ENCODE measurements around the gene ADGRG6.

The ADGRG6 gene

GRCh38 chr6:142413111-142413510, 111.3 kb downstream of the ADGRG6 start:
- CTCF ChIA-PET = no interaction called here
- POLR2A ChIA-PET = no interaction called here

GRCh38 chr6:142414462-142415250, 112.8 kb downstream of the ADGRG6 start:
- ChIA-PET POLR2A (no interaction called here), CTCF (no interaction called here)
- TF ChIP-seq CTCF (IDR thresholded peaks at IDR 0.05; ENCODE audit: control extremely low read depth, extremely low read depth, low read depth, missing control alignments) = no peak
- no peak for DNase-seq (ENCODE audit: extremely low spot score)

More at GRCh38 chr6:142413111-142413510, 111.3 kb downstream of the ADGRG6 start:
- DNase-seq (ENCODE audit: extremely low spot score) = no peak
- TF ChIP-seq CTCF (IDR thresholded peaks at IDR 0.05; ENCODE audit: control extremely low read depth, extremely low read depth, low read depth, missing control alignments) = no peak

- no peak for DNase-seq (ENCODE audit: extremely low spot score)
- TF ChIP-seq CTCF (IDR thresholded peaks at IDR 0.05; ENCODE audit: control extremely low read depth, extremely low read depth, low read depth, missing control alignments) = no peak
- ChIA-PET POLR2A (no interaction called here), CTCF (no interaction called here)
Observed at GRCh38 chr6:142416179-142416578, 114.4 kb downstream of the ADGRG6 start.

GRCh38 chr6:142416686-142417085, 114.9 kb downstream of the ADGRG6 start:
- ChIA-PET CTCF (no interaction called here), POLR2A (no interaction called here)
- no peak for TF ChIP-seq CTCF (IDR thresholded peaks at IDR 0.05; ENCODE audit: control extremely low read depth, extremely low read depth, low read depth, missing control alignments)
- no peak for DNase-seq (ENCODE audit: extremely low spot score)

GRCh38 chr6:142417331-142417750, 115.5 kb downstream of the ADGRG6 start:
- no peak for TF ChIP-seq CTCF (IDR thresholded peaks at IDR 0.05; ENCODE audit: control extremely low read depth, extremely low read depth, low read depth, missing control alignments)
- ChIA-PET POLR2A (no interaction called here), CTCF (no interaction called here)
- DNase-seq (ENCODE audit: extremely low spot score) = no peak

- no peak for TF ChIP-seq CTCF (IDR thresholded peaks at IDR 0.05; ENCODE audit: control extremely low read depth, extremely low read depth, low read depth, missing control alignments)
- ChIA-PET POLR2A (no interaction called here), CTCF (interaction anchor here (1.6 kb wide), 1 partner anchor 9 kb away, joined by 3 read pairs; no protein-coding TSS in a partner anchor)
- no peak for DNase-seq (ENCODE audit: extremely low spot score)
Observed at GRCh38 chr6:142419071-142419470, 117.3 kb downstream of the ADGRG6 start.

Data from GM10248 (cell line).